H9 (cell line): ENCODE data around the gene YY1. TPM values are rescaled to one million over a fixed set of nuclear protein-coding genes. Genes with fewer than 3 reads are reported as not detected.
A peak's percentile ranks its signal among the peaks of the same experiment; 100 is the strongest.

Source experiments
- DNase-seq: peaks from one replicate; pipeline ENCODE4 v3.0.0-alpha.2; 2017
- H2AFZ ChIP-seq: one replicate; pipeline ENCODE4 v1.6.1; 2013; ENCODE audit warnings: mild to moderate bottlenecking, low read length, control low read depth, moderate library complexity
- H2AK5ac ChIP-seq: 2 replicates; pipeline ENCODE4 v1.6.1; 2013; ENCODE audit warnings: low read length, control low read depth, mixed read lengths; ENCODE audit not compliant: insufficient read length
- H2BK120ac ChIP-seq: one replicate; pipeline ENCODE4 v1.6.1; 2013; ENCODE audit warnings: low read depth, mild to moderate bottlenecking, low read length, control low read depth, inconsistent platforms; ENCODE audit not compliant: poor library complexity, severe bottlenecking
- H2BK12ac ChIP-seq: 2 replicates; pipeline ENCODE4 v1.6.1; 2013; ENCODE audit warnings: low read length, control low read depth, mixed read lengths, low read depth; ENCODE audit not compliant: insufficient read length
- H2BK15ac ChIP-seq: 2 replicates; pipeline ENCODE4 v1.6.1; 2013; ENCODE audit warnings: low read depth, low read length, control low read depth
- H2BK20ac ChIP-seq: one replicate; pipeline ENCODE4 v1.6.1; 2013; ENCODE audit warnings: low read depth, mild to moderate bottlenecking, low read length, control low read depth, inconsistent platforms; ENCODE audit not compliant: poor library complexity, severe bottlenecking
- H2BK5ac ChIP-seq: 2 replicates; pipeline ENCODE4 v1.6.1; 2013; ENCODE audit warnings: low read length, control low read depth, mixed read lengths; ENCODE audit not compliant: insufficient read length
- H3K14ac ChIP-seq: 2 replicates; pipeline ENCODE4 v1.6.1; 2013; ENCODE audit warnings: low read length, control low read depth; ENCODE audit not compliant: insufficient read depth
- H3K18ac ChIP-seq: 2 replicates; pipeline ENCODE4 v1.6.1; 2013; ENCODE audit warnings: low read depth, mild to moderate bottlenecking, mixed read lengths, low read length, control low read depth; ENCODE audit not compliant: insufficient read length
- H3K23ac ChIP-seq: 2 replicates; pipeline ENCODE4 v1.6.1; 2013; ENCODE audit warnings: low read length, control low read depth, mixed read lengths, low read depth; ENCODE audit not compliant: insufficient read length
- H3K23me2 ChIP-seq: 2 replicates; pipeline ENCODE4 v1.6.1; 2013; ENCODE audit warnings: low read depth, mild to moderate bottlenecking, mixed read lengths, low read length, control low read depth; ENCODE audit not compliant: insufficient read length, poor library complexity, severe bottlenecking
- H3K27ac ChIP-seq: 2 replicates; pipeline ENCODE4 v1.5.1; 2013; ENCODE audit warnings: low read length, control low read depth, mixed read lengths, low read depth; ENCODE audit not compliant: insufficient read length
- H3K27me3 ChIP-seq: 2 replicates; pipeline ENCODE4 v1.6.1; 2013; ENCODE audit warnings: low read length, control low read depth, inconsistent platforms; ENCODE audit not compliant: insufficient read depth
- H3K4ac ChIP-seq: 2 replicates; pipeline ENCODE4 v1.6.1; 2013; ENCODE audit warnings: low read depth, mild to moderate bottlenecking, control low read depth, inconsistent platforms, low read length, moderate library complexity
- H3K4me1 ChIP-seq: 2 replicates; pipeline ENCODE4 v1.6.1; 2013; ENCODE audit warnings: low read length, control low read depth, inconsistent platforms; ENCODE audit not compliant: insufficient read depth
- H3K4me2 ChIP-seq: 2 replicates; pipeline ENCODE4 v1.6.1; 2013; ENCODE audit warnings: low read length, control low read depth, mixed read lengths; ENCODE audit not compliant: insufficient read length, insufficient read depth
- H3K56ac ChIP-seq: 2 replicates; pipeline ENCODE4 v1.6.1; 2013; ENCODE audit warnings: low read depth, mild to moderate bottlenecking, mixed read lengths, low read length, control low read depth; ENCODE audit not compliant: insufficient read length
- H3K79me1 ChIP-seq: 2 replicates; pipeline ENCODE4 v1.6.1; 2013; ENCODE audit warnings: low read depth, mild to moderate bottlenecking, moderate library complexity, low read length, control low read depth, inconsistent platforms; ENCODE audit not compliant: insufficient read depth, poor library complexity, severe bottlenecking
- H3K79me2 ChIP-seq: 2 replicates; pipeline ENCODE4 v1.6.1; 2013; ENCODE audit warnings: low read length, control low read depth, inconsistent platforms; ENCODE audit not compliant: insufficient read depth
- H3K9ac ChIP-seq: 2 replicates; pipeline ENCODE4 v1.6.1; 2013; ENCODE audit warnings: low read length, control low read depth, mixed read lengths; ENCODE audit not compliant: insufficient read length; ENCODE audit errors: extremely low read depth
- H3K9me3 ChIP-seq: one replicate; pipeline ENCODE4 v1.6.1; 2013; ENCODE audit warnings: low read depth, low read length, inconsistent platforms; ENCODE audit not compliant: control insufficient read depth
- H3T11ph ChIP-seq: one replicate; pipeline ENCODE4 v1.6.1; 2013; ENCODE audit warnings: mild to moderate bottlenecking, low read length, control low read depth, inconsistent platforms
- H4K20me1 ChIP-seq: one replicate; pipeline ENCODE4 v1.6.1; 2013; ENCODE audit not compliant: control insufficient read depth, insufficient read length, insufficient read depth
- H4K5ac ChIP-seq: 2 replicates; pipeline ENCODE4 v1.6.1; 2013; ENCODE audit warnings: low read depth, mild to moderate bottlenecking, mixed read lengths, low read length, control low read depth; ENCODE audit not compliant: insufficient read length
- H4K8ac ChIP-seq: replicated peaks from 2 replicates; pipeline ENCODE4 v1.6.1; 2013; ENCODE audit warnings: low read length, control low read depth, mixed read lengths, low read depth; ENCODE audit not compliant: insufficient read length
- H4K91ac ChIP-seq: 2 replicates; pipeline ENCODE4 v1.6.1; 2013; ENCODE audit warnings: low read depth, mild to moderate bottlenecking, moderate library complexity, mixed read lengths, low read length, control low read depth; ENCODE audit not compliant: insufficient read length
- H3K27ac Mint-ChIP-seq, 3 experiments: 2 replicates in 2 of 3; 3 replicates in 1 of 3; pipeline ENCODE4 v1.8.0; 2020 to 2021; ENCODE audit warnings: mixed read lengths in 3 of 3, mild to moderate bottlenecking in 1 of 3, moderate library complexity in 1 of 3
- H3K27me3 Mint-ChIP-seq: 2 replicates; pipeline ENCODE4 v1.8.0; 2021; ENCODE audit warnings: low read depth, mild to moderate bottlenecking, moderate library complexity, mixed read lengths
- H3K36me3 Mint-ChIP-seq, 3 experiments: 2 replicates in 2 of 3; 3 replicates in 1 of 3; pipeline ENCODE4 v1.8.0; 2020 to 2021; ENCODE audit warnings: low read depth in 3 of 3, mixed read lengths in 3 of 3; ENCODE audit not compliant: insufficient read depth in 1 of 3
- H3K4me1 Mint-ChIP-seq, 2 experiments: 2 replicates each; pipeline ENCODE4 v1.8.0; 2020; ENCODE audit warnings: mixed read lengths in 2 of 2
- H3K4me3 Mint-ChIP-seq, 2 experiments: 2 replicates in 1 of 2; 3 replicates in 1 of 2; pipeline ENCODE4 v1.8.0; 2020 to 2021; ENCODE audit warnings: mild to moderate bottlenecking in 2 of 2, mixed read lengths in 2 of 2, moderate library complexity in 1 of 2
- H3K9me3 Mint-ChIP-seq, 2 experiments: 2 replicates in 1 of 2; 3 replicates in 1 of 2; pipeline ENCODE4 v1.8.0; 2020; ENCODE audit warnings: mild to moderate bottlenecking in 2 of 2, mixed read lengths in 2 of 2, moderate library complexity in 1 of 2
- WGBS: extraction: QIAGEN DNeasy Blood & Tissue Kit; methylation state at CpG from one replicate; pipeline ENCODE4 v1.1.7; 2013; ENCODE audit warnings: missing lambda C conversion rate, low lambda C conversion rate, mixed read lengths; ENCODE audit not compliant: insufficient read length; ENCODE audit errors: extremely low coverage; 5-methylcytosine and 5-hydroxymethylcytosine counted together
- total RNA-seq: library from RNA; stranded (reverse); gene quantifications from 2 replicates; pipeline ENCODE4 v1.2.1, GENCODE V29; 2021
- TF ChIP-seq, protein P1 (sequence below): fragments of 200-600 bp; sonication (generic); conservative IDR thresholded peaks from 3 replicates; pipeline ENCODE4 v1.8.0; 2021; ENCODE audit warnings: antibody characterized with exemption, mild to moderate bottlenecking

YY1 gene
- total RNA-seq, 1 experiment from 2014 or later: 103 TPM

DNA sequence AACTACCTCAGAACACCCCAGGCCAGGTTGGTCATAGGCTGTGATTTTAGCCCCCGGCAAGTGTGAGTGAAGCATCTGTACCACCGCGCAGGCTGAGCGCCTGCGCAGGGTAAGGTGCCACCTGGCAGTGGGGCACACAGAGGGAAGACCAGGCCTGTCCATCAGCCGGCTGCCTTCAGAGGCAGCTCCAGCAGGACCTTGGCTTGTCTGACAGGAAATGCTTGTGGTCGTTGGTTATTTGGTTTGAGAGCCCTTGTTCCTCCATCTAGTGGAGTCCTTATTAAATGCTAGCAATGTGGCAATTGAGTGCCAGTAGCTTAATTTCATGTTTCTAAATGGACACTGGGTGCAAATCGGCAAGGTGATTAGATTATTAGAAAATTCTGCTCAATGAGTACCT, 39.8 kb downstream of the YY1 start:
- no peak overlapping the region for H2BK120ac ChIP-seq
- no peak overlapping the region for H3K18ac ChIP-seq
- Mint-ChIP-seq H3K27ac (peak overlapping the region in 1 of 3 experiments; percentile 26; a peak in 1 of 7 replicates), H3K4me1 (peaks cover 32 to 41% of the 10 kb centered on the region in 2 experiments), H3K4me3 (no peak overlapping the region), H3K9me3 (no peaks in the 10 kb centered on the region), H3K36me3 (peaks cover 20 to 39% (median 35%) of the 10 kb centered on the region in 3 experiments), H3K27me3 (no peaks in the 10 kb centered on the region)
- H3K56ac ChIP-seq: no peak overlapping the region
- no peak overlapping the region for H3K4ac ChIP-seq
- no peak overlapping the region for H3K14ac ChIP-seq
- H3K9me3 ChIP-seq: no peaks in the 10 kb centered on the region
- no peak overlapping the region for H2AFZ ChIP-seq
- H3K4me1 ChIP-seq: no peaks in the 10 kb centered on the region; the same call in 1 of the 2 replicates
- peaks cover 8% of the 10 kb centered on the region; the same call in 1 of the 2 replicates for H3K79me2 ChIP-seq
- H3K27me3 ChIP-seq: no peaks in the 10 kb centered on the region
- H2BK15ac ChIP-seq: no peak overlapping the region
- no peak overlapping the region for H2BK12ac ChIP-seq
- no peak overlapping the region for H4K8ac ChIP-seq
- no peaks in the 10 kb centered on the region for H4K20me1 ChIP-seq
- no peak overlapping the region for H2AK5ac ChIP-seq
- TF ChIP-seq, protein P1, sequence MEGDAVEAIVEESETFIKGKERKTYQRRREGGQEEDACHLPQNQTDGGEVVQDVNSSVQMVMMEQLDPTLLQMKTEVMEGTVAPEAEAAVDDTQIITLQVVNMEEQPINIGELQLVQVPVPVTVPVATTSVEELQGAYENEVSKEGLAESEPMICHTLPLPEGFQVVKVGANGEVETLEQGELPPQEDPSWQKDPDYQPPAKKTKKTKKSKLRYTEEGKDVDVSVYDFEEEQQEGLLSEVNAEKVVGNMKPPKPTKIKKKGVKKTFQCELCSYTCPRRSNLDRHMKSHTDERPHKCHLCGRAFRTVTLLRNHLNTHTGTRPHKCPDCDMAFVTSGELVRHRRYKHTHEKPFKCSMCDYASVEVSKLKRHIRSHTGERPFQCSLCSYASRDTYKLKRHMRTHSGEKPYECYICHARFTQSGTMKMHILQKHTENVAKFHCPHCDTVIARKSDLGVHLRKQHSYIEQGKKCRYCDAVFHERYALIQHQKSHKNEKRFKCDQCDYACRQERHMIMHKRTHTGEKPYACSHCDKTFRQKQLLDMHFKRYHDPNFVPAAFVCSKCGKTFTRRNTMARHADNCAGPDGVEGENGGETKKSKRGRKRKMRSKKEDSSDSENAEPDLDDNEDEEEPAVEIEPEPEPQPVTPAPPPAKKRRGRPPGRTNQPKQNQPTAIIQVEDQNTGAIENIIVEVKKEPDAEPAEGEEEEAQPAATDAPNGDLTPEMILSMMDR: no peak
- H3T11ph ChIP-seq: no peak overlapping the region
- no peak overlapping the region for H4K91ac ChIP-seq
- no peaks in the 10 kb centered on the region for H3K23me2 ChIP-seq
- no peak overlapping the region for H2BK20ac ChIP-seq
- no peak overlapping the region for H2BK5ac ChIP-seq
- no peak overlapping the region for H3K27ac ChIP-seq
- no peak overlapping the region for H3K9ac ChIP-seq
- H3K4me2 ChIP-seq: no peak overlapping the region
- no peak for DNase-seq
- H4K5ac ChIP-seq: no peak overlapping the region
- no peak overlapping the region for H3K23ac ChIP-seq
- no CpG with 5 or more reads among the region's 8 CpGs for WGBS
- H3K79me1 ChIP-seq: peaks cover 6% of the 10 kb centered on the region
